ENCODE data around the gene MOSMO. TPM values are rescaled to one million over a fixed set of nuclear protein-coding genes. Genes with fewer than 3 reads are reported as not detected.

MOSMO gene
- total RNA-seq, 1 experiment from 2014 or later = 27.6 TPM

DNA sequence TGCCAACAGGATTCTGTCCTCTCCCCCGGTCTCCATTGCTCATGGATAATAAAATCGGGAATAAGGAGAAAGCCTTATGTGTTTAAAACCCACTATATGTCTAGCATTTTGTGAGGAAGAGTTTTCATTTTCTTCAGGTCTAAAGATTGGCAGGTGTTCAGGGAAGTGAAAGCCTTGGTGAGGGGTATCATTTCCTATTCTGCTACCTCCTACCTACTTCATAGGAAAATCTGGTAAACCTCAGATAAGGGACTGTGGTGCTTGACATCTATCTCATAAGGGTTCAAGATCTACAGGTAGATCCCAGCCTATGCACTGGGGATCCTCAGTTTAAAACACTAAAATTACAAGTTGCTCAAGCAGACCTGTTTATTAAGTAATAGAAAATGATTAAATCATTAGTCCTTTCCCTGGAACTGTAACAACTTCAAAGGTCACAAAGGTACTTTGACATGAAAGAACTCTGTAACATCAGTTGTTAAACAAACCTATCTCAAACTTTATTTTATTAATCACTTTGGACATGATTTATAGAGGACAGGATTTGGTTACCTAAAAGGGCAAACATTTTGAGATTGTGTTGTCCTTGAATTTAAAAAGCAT is 6.5 kb downstream of the MOSMO start:
- RAD21 ChIA-PET (ENCODE audit: low non-redundant PET in 1 of 2, low total read pairs in 2 of 2, uncharacterized antibody in 2 of 2, unreplicated experiment in 2 of 2) = no interaction called here
- H3K9me3 ChIP-seq (ENCODE audit: control insufficient read depth in 1 of 2, insufficient read depth in 1 of 2, low read depth in 1 of 2, low read length in 2 of 2) = no peaks in the 10 kb centered on the region
- H4K20me1 ChIP-seq (ENCODE audit: insufficient read depth) = no peaks in the 10 kb centered on the region
- CTCF ChIA-PET = interaction anchor here (1.7 kb wide), 1 partner anchor 63 kb away, joined by 6 read pairs; no protein-coding TSS in a partner anchor
- no TSS peak for BruUV-seq (replicated peaks)
- H3K9me2 ChIP-seq (ENCODE audit: insufficient read depth) = no peaks in the 10 kb centered on the region
- H3K4me1 ChIP-seq (ENCODE audit: control insufficient read depth in 1 of 2, insufficient read depth in 2 of 2, low read length in 2 of 2) = peaks cover 37 to 74% of the 10 kb centered on the region in 2 experiments
- no peak overlapping the region for H2AFZ ChIP-seq (ENCODE audit: low read depth, low read length, poor library complexity, severe bottlenecking)
- intact Hi-C loops (cut with micrococcal nuclease) = no loop called here
- H3K36me3 ChIP-seq (ENCODE audit: control insufficient read depth in 1 of 2, insufficient read depth in 2 of 2, low read length in 2 of 2) = no peaks in the 10 kb centered on the region
- H3K9ac ChIP-seq (ENCODE audit: low read length) = no peak overlapping the region
- DNase-seq (ENCODE audit: low read depth, low spot score) (no peak), ATAC-seq (no peak)
- H3K27me3 ChIP-seq (ENCODE audit: insufficient read depth, low read length) = no peaks in the 10 kb centered on the region
- TF ChIP-seq SIN3A (IDR thresholded peaks at IDR 0.05; ENCODE audit: low read depth) (no peak), FOSL1 (IDR thresholded peaks at IDR 0.05; ENCODE audit: low read depth) (no peak), ZNF274 (IDR thresholded peaks at IDR 0.05; ENCODE audit: low read depth, low read length) (no peak)
- TF ChIP-seq, protein P1, sequence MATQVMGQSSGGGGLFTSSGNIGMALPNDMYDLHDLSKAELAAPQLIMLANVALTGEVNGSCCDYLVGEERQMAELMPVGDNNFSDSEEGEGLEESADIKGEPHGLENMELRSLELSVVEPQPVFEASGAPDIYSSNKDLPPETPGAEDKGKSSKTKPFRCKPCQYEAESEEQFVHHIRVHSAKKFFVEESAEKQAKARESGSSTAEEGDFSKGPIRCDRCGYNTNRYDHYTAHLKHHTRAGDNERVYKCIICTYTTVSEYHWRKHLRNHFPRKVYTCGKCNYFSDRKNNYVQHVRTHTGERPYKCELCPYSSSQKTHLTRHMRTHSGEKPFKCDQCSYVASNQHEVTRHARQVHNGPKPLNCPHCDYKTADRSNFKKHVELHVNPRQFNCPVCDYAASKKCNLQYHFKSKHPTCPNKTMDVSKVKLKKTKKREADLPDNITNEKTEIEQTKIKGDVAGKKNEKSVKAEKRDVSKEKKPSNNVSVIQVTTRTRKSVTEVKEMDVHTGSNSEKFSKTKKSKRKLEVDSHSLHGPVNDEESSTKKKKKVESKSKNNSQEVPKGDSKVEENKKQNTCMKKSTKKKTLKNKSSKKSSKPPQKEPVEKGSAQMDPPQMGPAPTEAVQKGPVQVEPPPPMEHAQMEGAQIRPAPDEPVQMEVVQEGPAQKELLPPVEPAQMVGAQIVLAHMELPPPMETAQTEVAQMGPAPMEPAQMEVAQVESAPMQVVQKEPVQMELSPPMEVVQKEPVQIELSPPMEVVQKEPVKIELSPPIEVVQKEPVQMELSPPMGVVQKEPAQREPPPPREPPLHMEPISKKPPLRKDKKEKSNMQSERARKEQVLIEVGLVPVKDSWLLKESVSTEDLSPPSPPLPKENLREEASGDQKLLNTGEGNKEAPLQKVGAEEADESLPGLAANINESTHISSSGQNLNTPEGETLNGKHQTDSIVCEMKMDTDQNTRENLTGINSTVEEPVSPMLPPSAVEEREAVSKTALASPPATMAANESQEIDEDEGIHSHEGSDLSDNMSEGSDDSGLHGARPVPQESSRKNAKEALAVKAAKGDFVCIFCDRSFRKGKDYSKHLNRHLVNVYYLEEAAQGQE (IDR thresholded peaks at IDR 0.05; ENCODE audit: low read depth) = no peak
- no peak overlapping the region for H3K4me3 ChIP-seq (replicated peaks in 1 of 2; ENCODE audit: low read depth in 1 of 2, low read length in 2 of 2)
- no peak overlapping the region for H3K27ac ChIP-seq (ENCODE audit: low read depth, low read length)
- peaks cover 100% of the 10 kb centered on the region for H3K79me2 ChIP-seq (ENCODE audit: insufficient read depth, low read length)
- no peak overlapping the region for H3K4me2 ChIP-seq (ENCODE audit: low read length)
- POLR2A ChIA-PET = no interaction called here

DNA sequence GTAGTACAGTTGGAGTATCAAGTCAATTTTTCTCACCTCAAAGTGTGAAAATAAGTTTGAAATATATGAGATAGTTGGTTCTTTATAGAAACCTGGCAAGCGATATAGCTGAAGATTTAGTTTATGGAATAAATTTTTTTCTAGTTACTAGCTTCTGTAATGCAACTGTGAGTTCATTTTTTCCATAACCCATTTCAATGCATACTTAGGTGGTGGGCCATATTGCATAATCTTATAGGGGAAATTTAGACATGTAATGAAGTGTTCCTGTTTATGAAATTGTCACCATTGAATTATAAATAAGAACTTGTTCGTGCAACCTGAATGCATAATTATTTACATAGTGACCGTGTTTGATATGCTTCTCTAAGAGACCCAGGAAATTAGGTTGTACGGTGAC is 9.0 kb downstream of the MOSMO start:
- ChIA-PET CTCF (interaction anchor here (1.0 to 2.8 kb wide), 3 partner anchors 17 to 172 kb away, joined by 3 to 14 read pairs (median 4); no protein-coding TSS in a partner anchor), RAD21 (ENCODE audit: low non-redundant PET in 1 of 2, low total read pairs in 2 of 2, uncharacterized antibody in 2 of 2, unreplicated experiment in 2 of 2) (no interaction called here), POLR2A (interaction anchor here (0.5 kb wide), 1 partner anchor 13 kb away, joined by 3 read pairs; no protein-coding TSS in a partner anchor)
- Histone ChIP-seq H3K9ac (ENCODE audit: low read length) (no peak overlapping the region), H3K9me2 (ENCODE audit: insufficient read depth) (no peaks in the 10 kb centered on the region), H4K20me1 (ENCODE audit: insufficient read depth) (no peaks in the 10 kb centered on the region), H3K4me3 (replicated peaks in 1 of 2; ENCODE audit: low read depth in 1 of 2, low read length in 2 of 2) (no peak overlapping the region), H3K27ac (ENCODE audit: low read depth, low read length) (no peak overlapping the region), H3K4me1 (ENCODE audit: control insufficient read depth in 1 of 2, insufficient read depth in 2 of 2, low read length in 2 of 2) (peaks cover 48 to 76% of the 10 kb centered on the region in 2 experiments), H2AFZ (ENCODE audit: low read depth, low read length, poor library complexity, severe bottlenecking) (no peak overlapping the region), H3K79me2 (ENCODE audit: insufficient read depth, low read length) (peaks cover 97% of the 10 kb centered on the region), H3K9me3 (ENCODE audit: control insufficient read depth in 1 of 2, insufficient read depth in 1 of 2, low read depth in 1 of 2, low read length in 2 of 2) (no peaks in the 10 kb centered on the region), H3K4me2 (ENCODE audit: low read length) (no peak overlapping the region), H3K36me3 (ENCODE audit: control insufficient read depth in 1 of 2, insufficient read depth in 2 of 2, low read length in 2 of 2) (no peaks in the 10 kb centered on the region), H3K27me3 (ENCODE audit: insufficient read depth, low read length) (no peaks in the 10 kb centered on the region)
- intact Hi-C loops (cut with micrococcal nuclease) = no loop called here
- ATAC-seq = no peak
- no peak for DNase-seq (ENCODE audit: low read depth, low spot score)
- no TSS peak for BruUV-seq (replicated peaks)
- TF ChIP-seq SIN3A (IDR thresholded peaks at IDR 0.05; ENCODE audit: low read depth) = no peak
- no peak for TF ChIP-seq MAX (IDR thresholded peaks at IDR 0.05)
- no peak for TF ChIP-seq CEBPB (IDR thresholded peaks at IDR 0.05; ENCODE audit: low read depth)
- no peak for TF ChIP-seq SP1 (IDR thresholded peaks at IDR 0.05; ENCODE audit: low read depth)
- TF ChIP-seq, protein P2, sequence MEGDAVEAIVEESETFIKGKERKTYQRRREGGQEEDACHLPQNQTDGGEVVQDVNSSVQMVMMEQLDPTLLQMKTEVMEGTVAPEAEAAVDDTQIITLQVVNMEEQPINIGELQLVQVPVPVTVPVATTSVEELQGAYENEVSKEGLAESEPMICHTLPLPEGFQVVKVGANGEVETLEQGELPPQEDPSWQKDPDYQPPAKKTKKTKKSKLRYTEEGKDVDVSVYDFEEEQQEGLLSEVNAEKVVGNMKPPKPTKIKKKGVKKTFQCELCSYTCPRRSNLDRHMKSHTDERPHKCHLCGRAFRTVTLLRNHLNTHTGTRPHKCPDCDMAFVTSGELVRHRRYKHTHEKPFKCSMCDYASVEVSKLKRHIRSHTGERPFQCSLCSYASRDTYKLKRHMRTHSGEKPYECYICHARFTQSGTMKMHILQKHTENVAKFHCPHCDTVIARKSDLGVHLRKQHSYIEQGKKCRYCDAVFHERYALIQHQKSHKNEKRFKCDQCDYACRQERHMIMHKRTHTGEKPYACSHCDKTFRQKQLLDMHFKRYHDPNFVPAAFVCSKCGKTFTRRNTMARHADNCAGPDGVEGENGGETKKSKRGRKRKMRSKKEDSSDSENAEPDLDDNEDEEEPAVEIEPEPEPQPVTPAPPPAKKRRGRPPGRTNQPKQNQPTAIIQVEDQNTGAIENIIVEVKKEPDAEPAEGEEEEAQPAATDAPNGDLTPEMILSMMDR (IDR thresholded peaks at IDR 0.05 in 2 of 3, conservative IDR thresholded peaks at IDR 0.05 in 1 of 3; ENCODE audit: borderline replicate concordance in 1 of 3, insufficient read depth in 1 of 3, low read depth in 2 of 3, low read length in 2 of 3) = no peak
- no peak for TF ChIP-seq RAD21 (IDR thresholded peaks at IDR 0.05; ENCODE audit: low read depth)
- no peak for TF ChIP-seq YY1 (IDR thresholded peaks at IDR 0.05; ENCODE audit: extremely low read depth, insufficient replicate concordance, low read depth, low read length)
- no peak for TF ChIP-seq ATF3 (IDR thresholded peaks at IDR 0.05)
- TF ChIP-seq EZH2 (IDR thresholded peaks at IDR 0.05) = no peak
